ENCODE measurements around the gene MECR.
"Not testable (repeated sequence)": the region's sequence is repeated elsewhere in the genome, so short reads cannot be mapped to it uniquely, and the experiment has no call there.

The MECR gene

GRCh38 chr1:29172415-29172939 lies 58.3 kb downstream of the MECR start:
- DNase-seq: no peak

DNA sequence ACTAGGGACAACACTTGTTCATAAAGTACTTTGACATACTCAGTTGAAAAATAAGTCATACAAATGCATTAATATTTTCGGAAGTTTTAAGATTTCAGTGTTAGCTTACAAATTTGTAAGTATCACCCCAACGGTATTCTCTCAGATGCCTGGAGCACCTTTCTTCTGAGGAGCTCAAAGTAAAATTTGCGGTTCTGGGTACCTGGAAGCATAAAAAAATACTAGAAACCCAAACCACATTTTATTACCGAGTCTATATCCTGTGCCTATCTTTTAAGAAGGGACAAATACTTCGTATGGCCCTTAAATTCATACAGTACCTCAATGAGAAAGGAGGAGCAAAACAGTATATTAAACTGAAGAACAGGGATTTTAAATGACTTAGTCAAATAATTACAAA lies 59.2 kb downstream of the MECR start:
- DNase-seq: no peak

DNA sequence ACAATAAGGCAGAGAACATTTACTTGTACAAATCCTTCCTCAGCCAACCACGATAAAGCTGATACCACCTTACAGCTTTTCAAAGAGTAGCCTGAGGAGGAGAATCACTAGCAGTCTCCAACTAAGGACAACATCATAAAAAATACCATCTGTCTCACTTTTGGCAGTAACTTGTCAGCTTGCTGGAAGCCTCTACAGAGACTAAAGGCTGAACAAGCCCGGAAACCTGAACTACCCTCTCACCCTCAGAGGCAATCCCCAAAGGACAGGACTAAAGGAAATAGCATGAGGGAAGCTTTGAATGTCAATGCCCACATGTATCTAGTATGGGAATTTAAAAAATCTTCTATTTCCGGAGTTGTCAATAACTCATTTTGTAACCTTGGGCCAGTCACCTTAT lies 59.6 kb downstream of the MECR start:
- DNase-seq: no peak

DNA sequence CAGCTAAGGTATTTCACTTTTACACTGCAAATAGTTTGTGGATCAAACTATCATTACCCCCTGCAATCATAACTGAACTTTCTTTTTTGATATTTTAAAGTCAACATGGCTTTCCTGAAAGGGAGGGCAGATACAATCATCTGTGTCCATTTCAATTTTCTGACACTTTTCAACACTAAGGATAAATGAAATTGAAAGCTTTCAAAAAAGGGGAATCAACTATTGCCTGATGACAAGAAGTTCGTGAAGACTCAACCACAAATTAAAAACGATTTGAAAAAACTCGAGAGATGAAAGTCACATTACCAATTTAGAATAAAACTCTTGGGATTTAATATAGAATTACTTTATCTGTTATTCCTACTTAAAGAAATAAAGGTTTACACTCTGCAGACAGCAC lies 60.8 kb downstream of the MECR start:
- DNase-seq: no peak

DNA sequence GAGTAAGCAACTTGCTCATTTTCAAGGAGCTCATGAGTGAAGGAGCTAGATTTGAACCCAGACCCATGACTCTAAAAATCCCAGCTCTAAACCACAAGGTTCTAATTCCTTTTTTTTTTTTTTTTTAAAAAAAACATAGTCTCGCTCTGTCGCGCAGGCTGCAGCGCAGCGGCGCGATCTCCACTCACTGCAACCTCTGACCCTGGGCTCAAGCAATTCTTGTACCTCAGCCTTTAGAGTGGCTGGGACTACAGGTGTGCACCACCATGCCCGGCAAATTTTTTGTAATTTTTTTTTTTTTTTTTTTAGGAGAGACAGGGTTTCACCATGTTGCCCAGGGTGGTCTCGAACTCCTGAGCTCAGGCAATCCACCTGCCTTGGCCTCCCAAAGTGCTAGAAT lies 62.8 kb downstream of the MECR start:
- no peak for DNase-seq

DNA sequence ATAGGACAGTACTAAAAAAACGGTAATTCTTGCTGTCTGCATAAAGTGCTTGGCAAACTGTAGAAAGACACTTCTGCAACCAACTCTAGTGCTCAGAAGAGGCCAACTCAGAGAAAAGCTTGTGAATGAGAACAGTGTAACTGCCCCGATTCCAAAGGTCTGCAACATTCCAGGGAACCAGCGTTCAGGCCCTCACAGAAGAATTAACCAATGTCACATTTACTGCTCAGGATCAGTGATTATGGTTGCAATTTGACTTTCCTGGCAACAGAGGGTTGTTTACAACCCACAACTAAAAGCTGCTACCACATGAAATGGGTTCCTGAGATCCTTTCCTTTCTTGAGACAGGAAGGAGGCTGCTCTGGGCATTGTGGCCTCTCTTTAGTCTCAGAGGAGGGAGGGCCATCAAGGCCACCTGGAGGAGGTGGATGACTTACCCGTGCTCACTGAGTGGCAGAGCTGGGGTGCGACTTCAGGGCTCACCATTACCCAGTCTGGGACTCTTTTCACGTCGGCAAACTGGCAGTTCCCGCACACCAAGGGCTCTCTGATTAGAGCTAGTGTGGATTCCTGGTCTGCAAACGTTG lies 64.3 kb downstream of the MECR start:
- no peak for DNase-seq

DNA sequence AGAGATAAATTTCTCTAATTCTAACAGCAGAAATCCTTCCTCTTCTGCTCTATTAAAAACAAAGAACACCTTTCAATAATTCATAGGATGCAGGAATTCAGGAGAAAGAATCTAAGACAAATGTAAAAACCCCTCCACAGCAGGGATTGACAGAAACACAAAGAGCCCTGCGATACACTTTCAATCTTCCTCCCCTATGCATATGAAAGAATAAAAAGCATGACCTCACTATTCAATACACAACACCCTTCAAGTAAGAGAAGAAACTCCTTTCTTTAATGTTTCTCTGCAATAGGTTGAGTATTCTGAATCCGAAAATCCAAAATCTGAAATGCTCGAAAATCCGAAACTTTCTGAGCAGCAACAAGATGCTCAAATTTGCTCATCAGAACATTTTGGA lies 66.1 kb downstream of the MECR start:
- no peak for DNase-seq

DNA sequence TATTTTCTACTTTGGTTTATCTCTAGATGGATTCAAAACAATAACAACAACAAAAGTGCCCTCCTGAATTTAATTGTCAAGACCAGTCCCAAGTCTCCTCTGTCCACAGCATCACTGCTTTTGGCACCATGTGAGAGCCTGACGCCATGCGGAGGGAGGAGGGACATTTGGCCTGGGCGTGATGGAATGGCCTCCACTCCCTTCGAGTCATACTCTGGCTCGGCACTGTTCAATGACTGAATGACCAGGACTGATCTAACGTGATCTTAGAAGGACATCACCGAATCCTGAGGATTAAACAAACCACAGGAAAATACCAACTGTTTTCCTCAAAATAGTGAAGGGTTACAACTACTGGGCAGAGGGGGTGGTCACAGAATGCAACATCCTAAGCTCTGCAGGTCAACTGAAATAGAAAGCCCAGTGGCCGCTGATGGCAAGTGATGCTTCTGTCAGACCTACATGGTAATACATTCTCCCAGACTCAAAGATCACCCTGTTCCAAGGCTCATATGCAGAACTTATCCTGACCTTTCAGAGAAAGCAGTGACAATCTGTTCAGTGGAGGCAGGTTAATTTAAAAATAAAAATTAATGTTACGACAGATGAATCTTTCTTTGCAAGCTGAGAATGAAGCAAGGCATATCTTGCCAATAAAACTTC lies 68.1 kb downstream of the MECR start:
- DNase-seq: peak in 1 of 58 donors; percentile 4

DNA sequence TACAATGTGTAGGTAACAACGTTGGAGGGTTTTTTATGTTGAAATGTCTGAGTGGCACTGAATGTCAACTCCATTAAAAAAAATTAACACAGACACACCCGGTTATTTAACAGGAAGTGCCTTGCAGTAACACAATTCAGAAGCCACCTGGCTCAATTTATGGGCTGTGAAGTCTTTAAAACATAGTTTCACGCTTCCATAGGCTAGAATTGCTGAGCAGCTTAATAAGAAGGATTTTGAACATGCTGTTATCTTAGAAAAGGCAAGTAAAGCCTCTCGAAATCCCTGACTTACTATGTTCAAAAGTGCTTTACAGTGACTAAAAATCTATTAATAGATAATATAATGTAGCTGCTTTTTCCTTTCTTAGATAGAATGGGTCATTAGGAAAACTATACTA lies 68.7 kb downstream of the MECR start:
- DNase-seq: no peak

DNA sequence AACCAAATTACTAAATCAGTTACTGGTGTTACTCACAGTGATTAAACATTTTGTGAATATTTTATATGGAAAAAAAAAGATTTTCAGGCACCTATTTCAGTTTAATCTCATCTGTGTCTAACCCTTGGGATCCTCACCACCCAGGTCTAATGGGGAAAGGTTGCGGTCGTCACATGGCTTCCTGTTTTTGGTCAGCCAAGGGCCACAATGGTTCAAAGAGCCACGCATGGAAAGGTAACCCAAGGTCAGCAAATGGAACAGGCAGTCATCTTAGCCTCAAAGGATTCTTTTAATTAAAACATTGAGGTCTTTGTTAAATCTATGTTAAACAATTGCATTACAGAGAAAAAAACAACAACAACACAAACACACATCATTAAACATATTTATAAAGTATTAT lies 71.0 kb downstream of the MECR start:
- DNase-seq: no peak

DNA sequence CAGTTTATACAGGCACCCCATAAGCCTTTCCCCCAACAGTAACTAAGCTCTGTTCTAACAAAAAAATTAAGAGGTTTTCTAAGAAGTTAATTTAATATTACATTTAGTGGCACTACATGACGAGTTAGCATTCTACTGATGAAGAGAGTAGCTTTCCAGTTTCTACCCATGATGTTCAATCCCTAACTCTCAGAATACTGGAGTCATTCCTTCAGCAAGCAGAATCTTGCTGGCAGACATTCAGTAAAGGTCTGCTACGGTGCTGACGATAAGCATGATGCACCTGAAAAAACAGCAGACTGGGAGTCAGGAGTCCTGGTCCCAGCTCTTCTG lies 73.5 kb downstream of the MECR start:
- DNase-seq: no peak

- DNase-seq: no peak
Measured at GRCh38 chr1:29156543-29157268, 74.0 kb downstream of the MECR start.

- DNase-seq: no peak
Measured at GRCh38 chr1:29152046-29152805, 78.5 kb downstream of the MECR start.

GRCh38 chr1:29150346-29150745 lies 80.4 kb downstream of the MECR start:
- not testable (repeated sequence) for DNase-seq

DNA sequence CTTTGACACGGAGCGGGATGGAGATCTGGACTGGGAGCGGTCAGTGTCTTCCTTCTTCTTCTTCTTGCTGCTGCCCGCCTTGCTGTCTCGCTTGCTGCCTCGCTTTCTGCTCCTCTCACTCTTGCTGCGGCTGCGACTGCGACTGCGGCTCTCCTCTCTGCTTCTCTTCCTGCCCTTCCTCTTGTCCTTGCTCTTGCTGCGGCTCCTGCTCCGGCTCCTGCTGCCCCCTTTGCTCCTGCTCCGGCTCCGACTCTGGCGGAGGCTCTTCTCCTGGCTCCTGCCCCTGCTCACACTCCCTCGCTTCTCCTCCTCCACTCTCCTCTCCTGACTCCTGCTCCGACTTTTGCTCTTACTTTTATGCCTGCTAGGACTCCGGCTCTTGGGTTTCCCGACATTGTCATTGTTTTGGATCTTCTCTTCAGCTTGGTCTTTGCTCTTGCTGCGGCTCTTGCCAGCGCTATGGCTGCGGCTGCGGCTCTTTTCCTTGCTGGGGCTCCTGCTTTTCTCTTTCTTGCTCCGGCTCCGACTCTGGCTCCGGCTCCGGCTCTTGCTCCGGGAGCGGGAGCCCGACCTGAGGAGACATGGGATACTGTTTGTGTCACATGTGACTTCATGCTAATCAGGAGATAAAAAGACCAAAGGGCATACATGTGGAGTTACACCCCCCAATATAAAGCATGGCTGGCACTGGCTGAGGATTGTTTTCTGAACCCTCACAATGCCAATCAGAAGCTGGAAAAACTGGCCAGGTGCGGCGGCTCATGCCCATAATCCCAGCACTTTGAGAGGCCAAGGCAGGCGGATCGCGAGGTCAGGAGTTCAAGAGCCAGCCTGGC lies 81.9 kb downstream of the MECR start:
- no peak for DNase-seq

DNA sequence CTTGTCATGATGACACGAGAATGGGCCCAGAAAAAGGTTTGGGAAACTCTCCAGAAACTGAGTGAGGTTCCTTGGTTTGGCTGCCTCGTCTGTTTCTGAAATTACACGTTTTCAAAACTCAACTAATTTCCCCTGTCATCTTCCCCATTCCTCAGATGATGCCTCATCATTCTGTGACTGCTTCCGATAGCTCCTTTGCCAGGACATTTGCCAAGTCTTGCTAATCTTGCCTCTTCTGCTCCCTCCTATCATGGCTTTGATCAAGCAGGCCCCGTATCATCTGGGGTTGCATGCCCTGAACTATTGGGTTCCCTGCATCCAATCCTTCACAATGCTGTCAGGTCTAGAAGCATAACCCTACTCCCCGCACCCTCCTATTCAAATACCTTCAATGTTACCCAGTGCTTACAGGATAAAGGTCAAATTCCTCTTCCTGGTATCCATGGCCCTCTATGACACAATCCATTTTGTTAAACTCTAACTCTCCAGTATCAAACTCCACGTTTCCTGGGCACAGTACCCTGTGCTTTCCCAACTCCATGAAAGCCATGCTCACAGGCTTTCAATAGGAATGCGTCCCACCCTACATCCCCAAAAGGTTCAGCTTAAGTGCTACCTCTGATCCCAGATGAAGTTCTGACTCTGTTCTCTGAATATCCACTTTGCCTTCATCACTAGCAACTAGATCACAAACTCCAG lies 84.8 kb downstream of the MECR start:
- DNase-seq: no peak

- no peak for DNase-seq
Measured at GRCh38 chr1:29144178-29144577, 86.6 kb downstream of the MECR start.

DNA sequence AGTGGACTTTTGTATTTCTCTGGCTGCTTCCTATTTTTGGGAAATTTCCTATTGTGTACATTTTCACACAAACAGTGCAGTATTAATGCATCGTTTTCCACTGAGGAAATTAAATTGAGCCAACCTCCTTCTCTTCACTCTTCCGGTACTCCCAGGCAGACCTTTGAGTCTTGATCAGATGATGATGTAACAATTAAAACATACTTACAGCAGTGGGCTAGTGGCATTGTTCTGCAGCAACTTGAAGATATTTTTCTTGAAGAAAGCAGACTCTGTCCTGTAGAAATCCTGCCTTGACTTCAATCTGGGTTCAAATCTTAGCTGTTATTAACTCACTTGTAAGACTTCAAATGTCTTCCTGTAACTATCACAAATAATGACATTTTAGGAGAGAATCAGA lies 88.0 kb downstream of the MECR start:
- no peak for DNase-seq
